DND-41 (cell line): ENCODE data around the gene ELOA.

Experiments used
- EZH2 ChIP-seq: IDR thresholded peaks from 3 replicates; pipeline ENCODE4 v1.6.1; 2012; ENCODE audit warnings: borderline replicate concordance, low read depth, mild to moderate bottlenecking, moderate library complexity, low read length, inconsistent platforms; ENCODE audit not compliant: severe bottlenecking
- TF ChIP-seq, protein P1 (sequence below): IDR thresholded peaks from 2 replicates; pipeline ENCODE4 v1.5.1; 2012; ENCODE audit warnings: borderline replicate concordance, low read length, moderate library complexity, mild to moderate bottlenecking; ENCODE audit not compliant: poor library complexity, severe bottlenecking; ENCODE audit errors: extremely low read depth

DNA sequence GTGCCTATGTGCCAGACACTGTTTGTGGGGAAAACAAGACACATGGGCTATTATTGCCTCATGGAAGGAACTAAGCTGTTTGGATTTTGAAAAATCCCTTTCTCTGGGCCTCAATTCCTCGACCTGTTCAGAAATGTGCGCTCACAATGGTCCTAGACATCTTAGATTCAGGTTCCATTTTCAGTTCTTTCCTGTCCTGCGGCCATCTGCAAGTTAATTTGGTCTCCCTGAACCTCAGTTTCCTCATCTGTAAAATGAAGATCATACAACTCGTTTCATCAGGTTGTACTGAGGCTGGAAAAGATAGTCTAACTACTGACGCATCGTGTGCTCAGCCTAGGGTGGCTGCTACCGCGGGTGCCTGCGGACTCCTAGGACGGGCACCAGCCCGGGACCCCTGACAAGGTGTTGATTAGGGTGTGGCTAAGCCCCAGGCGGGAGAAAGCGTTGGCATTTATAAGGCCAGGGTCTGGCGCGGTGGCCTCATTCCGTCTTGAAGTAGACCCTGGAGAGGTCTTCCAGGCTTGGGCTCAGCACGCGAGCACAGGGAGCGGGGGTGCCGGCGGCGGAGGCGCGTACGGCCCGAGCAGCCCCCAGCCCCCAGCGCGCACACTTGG is 493 bp upstream of the ELOA start:
- TF ChIP-seq, protein P1, sequence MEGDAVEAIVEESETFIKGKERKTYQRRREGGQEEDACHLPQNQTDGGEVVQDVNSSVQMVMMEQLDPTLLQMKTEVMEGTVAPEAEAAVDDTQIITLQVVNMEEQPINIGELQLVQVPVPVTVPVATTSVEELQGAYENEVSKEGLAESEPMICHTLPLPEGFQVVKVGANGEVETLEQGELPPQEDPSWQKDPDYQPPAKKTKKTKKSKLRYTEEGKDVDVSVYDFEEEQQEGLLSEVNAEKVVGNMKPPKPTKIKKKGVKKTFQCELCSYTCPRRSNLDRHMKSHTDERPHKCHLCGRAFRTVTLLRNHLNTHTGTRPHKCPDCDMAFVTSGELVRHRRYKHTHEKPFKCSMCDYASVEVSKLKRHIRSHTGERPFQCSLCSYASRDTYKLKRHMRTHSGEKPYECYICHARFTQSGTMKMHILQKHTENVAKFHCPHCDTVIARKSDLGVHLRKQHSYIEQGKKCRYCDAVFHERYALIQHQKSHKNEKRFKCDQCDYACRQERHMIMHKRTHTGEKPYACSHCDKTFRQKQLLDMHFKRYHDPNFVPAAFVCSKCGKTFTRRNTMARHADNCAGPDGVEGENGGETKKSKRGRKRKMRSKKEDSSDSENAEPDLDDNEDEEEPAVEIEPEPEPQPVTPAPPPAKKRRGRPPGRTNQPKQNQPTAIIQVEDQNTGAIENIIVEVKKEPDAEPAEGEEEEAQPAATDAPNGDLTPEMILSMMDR, result no peak
- TF ChIP-seq EZH2, result no peak
